ENCODE results near the gene GDPD3.
"Not testable (repeated sequence)": the region's sequence is repeated elsewhere in the genome, so short reads cannot be mapped to it uniquely, and the experiment has no call there.

DNA sequence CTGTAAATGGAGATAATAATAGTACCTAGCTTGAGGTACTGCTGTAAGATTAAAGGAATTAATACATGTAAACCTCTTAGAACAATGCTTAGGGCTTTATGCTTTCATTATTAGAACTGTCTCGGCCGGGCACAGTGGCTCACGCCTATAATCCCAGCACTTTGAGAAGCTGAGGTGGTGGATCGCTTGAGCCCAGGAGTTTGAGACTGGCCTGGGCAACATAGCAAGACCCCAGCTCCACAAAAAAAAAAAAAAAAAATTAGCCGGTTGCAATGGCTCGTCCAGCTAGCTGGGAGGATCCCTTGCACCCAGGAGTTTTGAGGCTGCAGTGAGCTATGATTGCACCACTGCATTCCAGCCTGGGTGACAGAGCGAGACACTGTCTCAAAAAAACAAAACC is 1.5 kb upstream of the GDPD3 start:
- TF ChIP-seq POLR2A, CTCF (IDR thresholded peaks at IDR 0.05): not testable (repeated sequence)
